H1 (cell line): ENCODE measurements around the gene ZNF488. TPM values are rescaled to one million over a fixed set of nuclear protein-coding genes. Genes with fewer than 3 reads are reported as not detected.

Source experiments
- CTCF ChIA-PET: fragments of 300-600 bp; sonication (Branson Sonifier 250); formaldehyde crosslinking; loops from one replicate; lab custom pipeline; 2021; ENCODE audit not compliant: partially characterized antibody; lab: Charles Lee
- POLR2A ChIA-PET: fragments of 300-600 bp; sonication (Branson Sonifier 250); formaldehyde crosslinking; loops from one replicate; lab custom pipeline; 2021; ENCODE audit warnings: inconsistent platforms; ENCODE audit not compliant: partially characterized antibody; lab: Charles Lee
- DNase-seq, 2 experiments: peaks; one replicate each; pipeline versions ENCODE4 v3.0.0 to v3.0.0-alpha.2; 2010 to 2022; ENCODE audit warnings: low spot score in 2 of 2, low read depth in 1 of 2, mixed read lengths in 1 of 2
- FAIRE-seq: peaks from 2 replicates; lab custom pipeline; 2011; peaks lifted over from hg19 to GRCh38; lab: Jason Lieb, UNC
- H2AFZ ChIP-seq: 2 replicates; pipeline ENCODE4 v1.8.1; 2012; ENCODE audit warnings: low read length, inconsistent platforms
- H2AK5ac ChIP-seq: 2 replicates; pipeline ENCODE4 v1.6.1; 2013; ENCODE audit warnings: low read depth, low read length
- H2BK120ac ChIP-seq: replicated peaks from 2 replicates; pipeline ENCODE3; 2013; ENCODE audit warnings: low read depth, low read length, inconsistent platforms
- H2BK12ac ChIP-seq: 2 replicates; pipeline ENCODE4 v1.6.1; 2013; ENCODE audit warnings: low read depth, low read length
- H2BK15ac ChIP-seq: 2 replicates; pipeline ENCODE4 v1.6.1; 2013; ENCODE audit warnings: low read length
- H2BK20ac ChIP-seq: 2 replicates; pipeline ENCODE4 v1.6.1; 2013; ENCODE audit warnings: low read length
- H2BK5ac ChIP-seq: 2 replicates; pipeline ENCODE4 v1.6.1; 2013; ENCODE audit warnings: low read depth, low read length
- H3K14ac ChIP-seq: 2 replicates; pipeline ENCODE4 v1.6.1; 2013; ENCODE audit warnings: inconsistent platforms; ENCODE audit not compliant: insufficient read length
- H3K18ac ChIP-seq: 2 replicates; pipeline ENCODE4 v1.6.1; 2013; ENCODE audit warnings: low read length; ENCODE audit errors: extremely low read depth
- H3K23ac ChIP-seq: 2 replicates; pipeline ENCODE4 v1.6.1; 2013; ENCODE audit warnings: inconsistent platforms; ENCODE audit not compliant: insufficient read length
- H3K23me2 ChIP-seq: 2 replicates; pipeline ENCODE4 v1.6.1; 2013; ENCODE audit warnings: low read depth, low read length
- H3K27ac ChIP-seq: 2 replicates; pipeline ENCODE4 v1.6.1; 2011; ENCODE audit warnings: low read depth, low read length, inconsistent platforms
- H3K27me3 ChIP-seq, 4 experiments: replicated peaks in 1 of 4; 1 replicate in 1 of 4; 2 replicates in 3 of 4; pipeline versions ENCODE4 v1.6.1 to v1.8.1; 2011 to 2013; ENCODE audit warnings: low read length in 3 of 4, mild to moderate bottlenecking in 3 of 4, inconsistent platforms in 2 of 4, mixed read lengths in 2 of 4, moderate library complexity in 1 of 4; ENCODE audit not compliant: control insufficient read depth in 3 of 4, insufficient read depth in 3 of 4; ENCODE audit errors: extremely low read depth in 1 of 4
- H3K36me3 ChIP-seq, 4 experiments: 2 replicates each; pipeline versions ENCODE4 v1.6.1 to v1.8.1; 2011 to 2013; ENCODE audit warnings: mild to moderate bottlenecking in 4 of 4, low read length in 3 of 4, moderate library complexity in 2 of 4, control low read depth in 1 of 4, inconsistent platforms in 1 of 4; ENCODE audit not compliant: insufficient read depth in 4 of 4, control insufficient read depth in 2 of 4
- H3K4ac ChIP-seq: replicated peaks from 2 replicates; pipeline ENCODE3; 2013; ENCODE audit warnings: low read length, low read depth, mixed read lengths, inconsistent platforms; ENCODE audit not compliant: insufficient read length
- H3K4me1 ChIP-seq, 4 experiments: replicated peaks in 1 of 4; 1 replicate in 1 of 4; 2 replicates in 3 of 4; pipeline versions ENCODE4 v1.6.1 to v1.8.1; 2011 to 2013; ENCODE audit warnings: low read length in 3 of 4, inconsistent platforms in 2 of 4, mixed read lengths in 1 of 4; ENCODE audit not compliant: insufficient read depth in 4 of 4, control insufficient read depth in 3 of 4
- H3K4me2 ChIP-seq, 2 experiments: 2 replicates each; pipeline versions ENCODE4 v1.6.1 to v1.8.1; 2011 to 2013; ENCODE audit warnings: low read depth in 2 of 2, low read length in 2 of 2, control low read depth in 1 of 2, inconsistent platforms in 1 of 2, mild to moderate bottlenecking in 1 of 2; ENCODE audit not compliant: insufficient read depth in 1 of 2
- H3K4me3 ChIP-seq, 4 experiments: fragments of 200-600, 300-600 bp in 1 of 4; sonication (generic), shearing (Covaris generic), sonication (Bioruptor Twin) in 1 of 4; 2 replicates each; pipeline versions ENCODE4 v1.5.1 to v1.8.1; 2011 to 2016; ENCODE audit warnings: low read length in 4 of 4, low read depth in 3 of 4, control low read depth in 2 of 4, inconsistent platforms in 2 of 4, mild to moderate bottlenecking in 2 of 4, mixed read lengths in 1 of 4, moderate library complexity in 1 of 4; ENCODE audit not compliant: insufficient read depth in 2 of 4; ENCODE audit errors: extremely low read depth in 1 of 4
- H3K56ac ChIP-seq: replicated peaks from 2 replicates; pipeline ENCODE3; 2013; ENCODE audit warnings: low read depth, mild to moderate bottlenecking, mixed read lengths, low read length, inconsistent platforms; ENCODE audit not compliant: insufficient read length
- H3K79me1 ChIP-seq: 2 replicates; pipeline ENCODE4 v1.6.1; 2013; ENCODE audit warnings: low read depth, low read length, control low read depth
- H3K79me2 ChIP-seq, 2 experiments: 2 replicates each; pipeline versions ENCODE4 v1.6.1 to v1.8.1; 2012 to 2013; ENCODE audit warnings: low read length in 2 of 2, mild to moderate bottlenecking in 2 of 2, inconsistent platforms in 1 of 2; ENCODE audit not compliant: insufficient read depth in 2 of 2, control insufficient read depth in 1 of 2
- H3K9ac ChIP-seq, 4 experiments: replicated peaks in 1 of 4; 1 replicate in 1 of 4; 2 replicates in 3 of 4; pipeline versions ENCODE4 v1.6.1 to v1.8.1; 2011 to 2013; ENCODE audit warnings: low read depth in 3 of 4, low read length in 3 of 4, control low read depth in 2 of 4, mild to moderate bottlenecking in 2 of 4, moderate library complexity in 2 of 4, inconsistent platforms in 1 of 4; ENCODE audit errors: extremely low read depth in 1 of 4
- H3K9me3 ChIP-seq, 2 experiments: 2 replicates each; pipeline versions ENCODE4 v1.6.1 to v1.8.1; 2012 to 2013; ENCODE audit warnings: mild to moderate bottlenecking in 2 of 2, moderate library complexity in 2 of 2, control low read depth in 1 of 2, inconsistent platforms in 1 of 2, low read depth in 1 of 2, low read length in 1 of 2, mixed read lengths in 1 of 2; ENCODE audit not compliant: insufficient read depth in 2 of 2
- H4K20me1 ChIP-seq, 2 experiments: replicated peaks in 1 of 2; 2 replicates each; pipeline versions ENCODE3 to v1.8.1; 2011 to 2013; ENCODE audit warnings: inconsistent platforms in 2 of 2, low read length in 2 of 2, mild to moderate bottlenecking in 1 of 2; ENCODE audit not compliant: insufficient read depth in 2 of 2, control insufficient read depth in 1 of 2
- H4K5ac ChIP-seq: 2 replicates; pipeline ENCODE4 v1.6.1; 2013; ENCODE audit warnings: low read length, low read depth, mixed read lengths, inconsistent platforms; ENCODE audit not compliant: insufficient read length
- H4K8ac ChIP-seq: 2 replicates; pipeline ENCODE4 v1.8.0; 2013; ENCODE audit warnings: mild to moderate bottlenecking, moderate library complexity, low read length, inconsistent platforms; ENCODE audit not compliant: insufficient read depth; ENCODE audit errors: extremely low read depth
- H4K91ac ChIP-seq: replicated peaks from 2 replicates; pipeline ENCODE3; 2013; ENCODE audit warnings: low read length, mixed read lengths, inconsistent platforms; ENCODE audit not compliant: insufficient read length
- ATF2 ChIP-seq: IDR thresholded peaks from 2 replicates; pipeline ENCODE4 v1.6.1; 2012; ENCODE audit warnings: low read length, inconsistent platforms
- BACH1 ChIP-seq: IDR thresholded peaks from 2 replicates; pipeline ENCODE4 v1.6.1; 2012; ENCODE audit warnings: low read length, improper control_type of control experiment
- CBX5 ChIP-seq: fragments of 300-800, 300-1000 bp; sonication (generic); IDR thresholded peaks from 2 replicates; pipeline ENCODE4 v1.7.1; 2016; ENCODE audit warnings: antibody characterized with exemption, low read length, low read depth
- FOSL1 ChIP-seq: IDR thresholded peaks from 2 replicates; pipeline ENCODE4 v1.6.1; 2011; ENCODE audit warnings: mild to moderate bottlenecking, low read depth, low read length, moderate library complexity; ENCODE audit not compliant: insufficient read depth
- JUN ChIP-seq: IDR thresholded peaks from 2 replicates; pipeline ENCODE4 v1.6.1; 2011; ENCODE audit warnings: low read depth, mild to moderate bottlenecking, improper control_type of control experiment, low read length
- KDM1A ChIP-seq: fragments of 200-600, 300-600 bp; sonication (generic); IDR thresholded peaks from 2 replicates; pipeline ENCODE4 v1.7.1; 2016; ENCODE audit warnings: mild to moderate bottlenecking, low read length, borderline replicate concordance
- KDM5A ChIP-seq: fragments of 200-600 bp; IDR thresholded peaks from 2 replicates; pipeline ENCODE4 v1.7.1; 2012; ENCODE audit warnings: mild to moderate bottlenecking, low read length, inconsistent platforms, mixed read lengths
- MAFK ChIP-seq: IDR thresholded peaks from 2 replicates; pipeline ENCODE4 v1.6.1; 2012; ENCODE audit warnings: low read depth, mild to moderate bottlenecking, improper control_type of control experiment, low read length
- NANOG ChIP-seq: IDR thresholded peaks from 2 replicates; pipeline ENCODE4 v1.6.1; 2011; ENCODE audit warnings: low read length, low read depth, mild to moderate bottlenecking, inconsistent platforms; ENCODE audit not compliant: insufficient read depth, poor library complexity, severe bottlenecking
- RNF2 ChIP-seq: fragments of 200-900, 300-1000 bp; sonication (generic); IDR thresholded peaks from 2 replicates; pipeline ENCODE4 v1.7.1; 2016; ENCODE audit warnings: borderline replicate concordance, low read depth, mild to moderate bottlenecking, antibody characterized with exemption, low read length; ENCODE audit not compliant: poor library complexity, severe bottlenecking; ENCODE audit errors: missing control alignments
- SIN3A ChIP-seq, 2 experiments: IDR thresholded peaks in 1 of 2; conservative IDR thresholded peaks in 1 of 2; 2 replicates each; pipeline ENCODE4 v1.6.1; 2011 to 2012; ENCODE audit warnings: low read length in 2 of 2, improper control_type of control experiment in 1 of 2, low read depth in 1 of 2, mild to moderate bottlenecking in 1 of 2
- YY1 ChIP-seq: IDR thresholded peaks from 2 replicates; pipeline ENCODE4 v1.6.1; 2011; ENCODE audit warnings: low read depth, mild to moderate bottlenecking, low read length
- WGBS, 2 experiments: shearing (Covaris generic) in 1 of 2; methylation state at CpG; one replicate each; pipeline versions ENCODE4 v1.1.6 to v1.1.7; 2013 to 2015; ENCODE audit warnings: low lambda C conversion rate in 2 of 2, mixed read lengths in 2 of 2, inconsistent platforms in 1 of 2, low coverage in 1 of 2, missing lambda C conversion rate in 1 of 2; ENCODE audit not compliant: insufficient replicate concordance in 2 of 2, insufficient coverage in 1 of 2, insufficient read length in 1 of 2; ENCODE audit errors: extremely low coverage in 1 of 2, missing lambda C conversion rate in 1 of 2; 5-methylcytosine and 5-hydroxymethylcytosine counted together
- polyA plus RNA-seq, 7 experiments: library from polyadenylated mRNA; depleted of rRNA in 3 of 7; stranded (reverse) in 5 of 7; unstranded in 2 of 7; fragments of >200 nt in 5 of 7; fragments of 200-250 nt in 2 of 7; gene quantifications; 1 replicate in 5 of 7; 2 replicates in 1 of 7; 4 replicates in 1 of 7; pipeline versions ENCODE4 v1.2.1 to v1.2.3, GENCODE V29; 2011 to 2013; ENCODE audit warnings: missing spikeins in 2 of 7, mixed read lengths in 2 of 7
- total RNA-seq: library from RNA; stranded (reverse); fragmentation: NEBNext Ultra II Directional; extraction: Animal tissue kit (Norgen Biotek cat#: 25700); gene quantifications from 2 replicates; pipeline ENCODE4 v1.2.1, GENCODE V29; 2021

Gene ZNF488
- total and polyA plus RNA-seq, 2 of the 8 experiments (the other 6 are each of a cell fraction or from before 2014, with no cell fraction given): 7.9 to 11.4 TPM

GRCh38 chr10:47357911-47358310 is 26.2 kb downstream of the ZNF488 start:
- FAIRE-seq (no peak), DNase-seq (no peak)
- Histone ChIP-seq H2BK5ac (no peak overlapping the region), H3K18ac (no peak overlapping the region), H3K9ac (no peak overlapping the region), H4K91ac (no peak overlapping the region), H3K56ac (no peak overlapping the region), H3K27ac (no peak overlapping the region), H4K8ac (no peak overlapping the region), H3K79me1 (no peaks in the 10 kb centered on the region), H2AFZ (no peak overlapping the region), H3K23me2 (no peaks in the 10 kb centered on the region), H2BK12ac (no peak overlapping the region), H3K23ac (no peak overlapping the region), H3K27me3 (no peaks in the 10 kb centered on the region; a peak in 1 of 7 replicates), H3K4ac (no peak overlapping the region), H4K5ac (no peak overlapping the region), H2AK5ac (no peak overlapping the region), H3K14ac (no peak overlapping the region), H3K79me2 (no peaks in the 10 kb centered on the region), H3K4me1 (no peaks in the 10 kb centered on the region), H2BK20ac (no peak overlapping the region), H2BK120ac (no peak overlapping the region), H4K20me1 (no peaks in the 10 kb centered on the region), H3K36me3 (no peaks in the 10 kb centered on the region), H2BK15ac (no peak overlapping the region), H3K4me2 (no peak overlapping the region), H3K4me3 (no peak overlapping the region), H3K9me3 (no peaks in the 10 kb centered on the region)
- CTCF ChIA-PET: interaction anchor here (1.0 to 8.9 kb wide), 5 partner anchors 11 to 262 kb away, joined by 3 to 132 read pairs (median 6); partner anchors contain the start of gene RBP3
- 92% methylated on average over 3 of the region's 3 CpGs; no CpG with 5 or more reads in 1 of the 2 experiments for WGBS, 2 experiments
- POLR2A ChIA-PET: no interaction called here
- no peak for TF ChIP-seq KDM1A
- no peak for TF ChIP-seq FOSL1
- TF ChIP-seq KDM5A: no peak
- TF ChIP-seq SIN3A (conservative IDR thresholded peaks at IDR 0.05 in 1 of 2, IDR thresholded peaks at IDR 0.05 in 1 of 2; ENCODE audit: low read depth in 1 of 2, low read length in 2 of 2): no peak
- no peak for TF ChIP-seq BACH1
- TF ChIP-seq MAFK: no peak
- no peak for TF ChIP-seq YY1
- no peak for TF ChIP-seq NANOG
- no peak for TF ChIP-seq RNF2
- TF ChIP-seq ATF2: no peak
- no peak for TF ChIP-seq JUN
- no peak for TF ChIP-seq CBX5
